Body of pancreas (tissue), 4 donors: ENCODE data around the gene TAS2R9.

ENCODE experiments used
- CTCF ChIP-seq, 7 experiments: fragments of 450-650 bp in 4 of 7; fragments of 200-600 bp in 3 of 7; sonication (generic) in 3 of 7; IDR thresholded peaks; one replicate each; pipeline ENCODE4 v1.5.1; 2016 to 2019; ENCODE audit warnings: antibody characterized with exemption in 7 of 7
- POLR2A ChIP-seq, 3 donors: fragments of 450-650 bp; IDR thresholded peaks; one replicate each; pipeline ENCODE4 v1.6.1; 2016; ENCODE audit warnings: antibody characterized with exemption in 3 of 3, mild to moderate bottlenecking in 2 of 3

GRCh38 chr12:10826258-10826657, 16.3 kb upstream of the TAS2R9 start, which contains the start of gene TAS2R10:
- TF ChIP-seq CTCF (IDR thresholded peaks at IDR 0.05) (no peak), POLR2A (IDR thresholded peaks at IDR 0.05) (no peak)
